Measurements from ENCODE around the gene WDR70. TPM values are rescaled to one million over a fixed set of nuclear protein-coding genes. Genes with fewer than 3 reads are reported as not detected.
A peak's percentile ranks its signal among the peaks of the same experiment; 100 is the strongest.
"Not testable (repeated sequence)": the region's sequence is repeated elsewhere in the genome, so short reads cannot be mapped to it uniquely, and the experiment has no call there.

WDR70 gene
- total RNA-seq, 1 experiment from 2014 or later, result 35.0 TPM

- TF ChIP-seq MAX (CRISPR knock-in tag; IDR thresholded peaks at IDR 0.05), result peak; percentile 76
- no peak for TF ChIP-seq ZNF671 (CRISPR knock-in tag; IDR thresholded peaks at IDR 0.05)
- no peak for TF ChIP-seq IRF1 (CRISPR knock-in tag; IDR thresholded peaks at IDR 0.05)
- TF ChIP-seq CREB1 (CRISPR knock-in tag; IDR thresholded peaks at IDR 0.05), result peak; percentile 84; the same call in 1 of the 2 replicates
- TF ChIP-seq IRF2 (CRISPR knock-in tag; IDR thresholded peaks at IDR 0.05; ENCODE audit: borderline replicate concordance, low read depth), result no peak
- TF ChIP-seq, protein P1, sequence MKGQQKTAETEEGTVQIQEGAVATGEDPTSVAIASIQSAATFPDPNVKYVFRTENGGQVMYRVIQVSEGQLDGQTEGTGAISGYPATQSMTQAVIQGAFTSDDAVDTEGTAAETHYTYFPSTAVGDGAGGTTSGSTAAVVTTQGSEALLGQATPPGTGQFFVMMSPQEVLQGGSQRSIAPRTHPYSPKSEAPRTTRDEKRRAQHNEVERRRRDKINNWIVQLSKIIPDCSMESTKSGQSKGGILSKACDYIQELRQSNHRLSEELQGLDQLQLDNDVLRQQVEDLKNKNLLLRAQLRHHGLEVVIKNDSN (CRISPR knock-in tag; IDR thresholded peaks at IDR 0.05), result no peak
- TF ChIP-seq NR2C2 (CRISPR knock-in tag; IDR thresholded peaks at IDR 0.05), result no peak
- peak; percentile 70; the same call in 1 of the 2 replicates for TF ChIP-seq NFE2L1 (CRISPR knock-in tag; IDR thresholded peaks at IDR 0.05)
Measured at GRCh38 chr5:37370864-37371726, 8.0 kb upstream of the WDR70 start, which contains the start of gene NUP155 (continued).

DNA sequence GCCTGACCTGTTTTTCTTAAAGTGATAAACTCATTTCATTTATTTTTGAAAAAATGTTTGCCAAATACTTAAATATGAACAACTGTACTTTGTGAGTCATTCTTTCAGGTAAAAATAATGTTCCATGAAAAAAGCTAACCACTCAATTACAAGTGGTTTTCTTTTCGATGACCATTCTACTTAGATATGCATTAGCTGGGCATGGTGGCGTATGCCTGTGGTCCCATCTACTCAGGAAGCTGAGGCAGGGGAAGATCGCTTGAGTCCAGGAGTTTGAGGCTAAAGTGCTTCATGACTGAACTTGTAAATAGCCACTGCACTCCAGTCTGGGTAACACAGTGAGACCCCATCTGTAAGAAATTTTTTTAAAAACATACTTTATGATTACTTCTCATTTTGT is 4.0 kb upstream of the WDR70 start:
- peaks cover 3% of the 10 kb centered on the region; the same call in 1 of the 2 replicates for H3K36me3 Mint-ChIP-seq
- ATAC-seq (no peak), DNase-seq (ENCODE audit: low spot score) (no peak)
- ChIA-PET CTCF (no interaction called here), POLR2A (no interaction called here)
- no peak overlapping the region for H3K27ac Mint-ChIP-seq
- H3K27me3 Mint-ChIP-seq (ENCODE audit: low read depth), result peaks cover 27% of the 10 kb centered on the region
- TF ChIP-seq ATF3 (CRISPR knock-in tag; conservative IDR thresholded peaks at IDR 0.05), result no peak
- TF ChIP-seq CREB1 (CRISPR knock-in tag; IDR thresholded peaks at IDR 0.05), result no peak
- no peak for TF ChIP-seq ELF4 (CRISPR knock-in tag; IDR thresholded peaks at IDR 0.05; ENCODE audit: low read depth)
- no peak for TF ChIP-seq SOX15 (CRISPR knock-in tag; IDR thresholded peaks at IDR 0.05)
- TF ChIP-seq PRDM15 (CRISPR knock-in tag; IDR thresholded peaks at IDR 0.05), result no peak
- no peak for TF ChIP-seq HMGXB4 (CRISPR knock-in tag; IDR thresholded peaks at IDR 0.05)
- TF ChIP-seq JUN (CRISPR knock-in tag; IDR thresholded peaks at IDR 0.05), result no peak
- TF ChIP-seq, protein P2, sequence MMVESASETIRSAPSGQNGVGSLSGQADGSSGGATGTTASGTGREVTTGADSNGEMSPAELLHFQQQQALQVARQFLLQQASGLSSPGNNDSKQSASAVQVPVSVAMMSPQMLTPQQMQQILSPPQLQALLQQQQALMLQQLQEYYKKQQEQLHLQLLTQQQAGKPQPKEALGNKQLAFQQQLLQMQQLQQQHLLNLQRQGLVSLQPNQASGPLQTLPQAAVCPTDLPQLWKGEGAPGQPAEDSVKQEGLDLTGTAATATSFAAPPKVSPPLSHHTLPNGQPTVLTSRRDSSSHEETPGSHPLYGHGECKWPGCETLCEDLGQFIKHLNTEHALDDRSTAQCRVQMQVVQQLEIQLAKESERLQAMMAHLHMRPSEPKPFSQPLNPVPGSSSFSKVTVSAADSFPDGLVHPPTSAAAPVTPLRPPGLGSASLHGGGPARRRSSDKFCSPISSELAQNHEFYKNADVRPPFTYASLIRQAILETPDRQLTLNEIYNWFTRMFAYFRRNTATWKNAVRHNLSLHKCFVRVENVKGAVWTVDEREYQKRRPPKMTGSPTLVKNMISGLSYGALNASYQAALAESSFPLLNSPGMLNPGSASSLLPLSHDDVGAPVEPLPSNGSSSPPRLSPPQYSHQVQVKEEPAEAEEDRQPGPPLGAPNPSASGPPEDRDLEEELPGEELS (CRISPR knock-in tag; IDR thresholded peaks at IDR 0.05), result no peak
- peaks cover 9% of the 10 kb centered on the region for H3K4me1 Mint-ChIP-seq
- no peaks in the 10 kb centered on the region for H3K9me3 Mint-ChIP-seq
- no peak overlapping the region for H3K4me3 Mint-ChIP-seq

GRCh38 chr5:37378066-37378465 is 1.1 kb upstream of the WDR70 start:
- ATAC-seq; H3K9me3 Mint-ChIP-seq; H3K36me3 Mint-ChIP-seq; CTCF ChIA-PET; DNase-seq (ENCODE audit: low spot score); H3K27ac Mint-ChIP-seq; H3K4me1 Mint-ChIP-seq; POLR2A ChIA-PET: not testable (repeated sequence)
- H3K4me3 Mint-ChIP-seq, result peak overlapping the region; percentile 45
- H3K27me3 Mint-ChIP-seq (ENCODE audit: low read depth), result peaks cover 19% of the 10 kb centered on the region

Data from WTC11 (cell line).